Stomach (tissue), 8 donors: ENCODE measurements around the gene WIPF1. TPM values are rescaled to one million over a fixed set of nuclear protein-coding genes. Genes with fewer than 3 reads are reported as not detected.

Experiments
- polyA plus RNA-seq, 3 donors: library from polyadenylated mRNA; stranded (reverse); fragments of 200-250 nt; gene quantifications; one replicate each; pipeline ENCODE4 v1.2.3, GENCODE V29; 2013
- small RNA-seq, 4 donors: library from RNA; depleted of rRNA; stranded (forward); fragments of <200 nt; gene quantifications; one replicate each; pipeline ENCODE3, GENCODE V24; 2016
- total RNA-seq, 5 donors: library from RNA; depleted of rRNA; stranded (reverse); fragments of >200 nt; gene quantifications; one replicate each; pipeline versions ENCODE4 v1.1.0 to v1.2.3, GENCODE V29; 2014 to 2016
- donor health status: healthy with polysubstance abuse.
- donor health status: Bipolar disorder and iron deficiency.
- donor health status: healthy.

The WIPF1 gene
- total and polyA plus RNA-seq, 8 donors: 8.8 to 43.8 (median 22.0) TPM

Small RNA genes lying within 50 kb of the gene (small RNA-seq; reads per million reads assigned to genes)
- gene RNU6-5P: 0 to 1.6 (median 0) reads per million in 4 donors

Other genes with a start within 250 kb of the WIPF1 start
- 10 to 100 TPM in 3 of 5 donors, 1 to 10 TPM in 2; 4.3 to 39.7 (median 20.3) TPM for gene SCRN3, start 202.1 kb downstream of the WIPF1 start, total RNA-seq
- gene SCRN3, start 202.1 kb downstream of the WIPF1 start, polyA plus RNA-seq: 10 to 100 TPM in 2 of 3 donors, 1 to 10 TPM in 1; 9.9 to 15.8 (median 13.2) TPM
- gene GPR155, start 110.8 kb downstream of the WIPF1 start, total RNA-seq: 10 to 100 TPM in 4 of 5 donors, under 1 TPM in 1; 0.87 to 43.1 (median 25.1) TPM
- 1 to 10 TPM; 3.1 to 6.7 (median 3.9) TPM for gene GPR155, start 110.8 kb downstream of the WIPF1 start, polyA plus RNA-seq
- gene CHRNA1, start 166.7 kb upstream of the WIPF1 start, total RNA-seq: not detected
- under 1 TPM in 1 of 3 donors, not detected in 2; 0.46 TPM for gene CHRNA1, start 166.7 kb upstream of the WIPF1 start, polyA plus RNA-seq